Sciatic nerve (tissue), 2 donors: ENCODE data around the gene IL17A. TPM values are rescaled to one million over a fixed set of nuclear protein-coding genes. Genes with fewer than 3 reads are reported as not detected.

Source experiments
- ATAC-seq: fragments of 200-7000 bp; cut with Tn5 transposase; one replicate; pipeline ENCODE4 v1.9.1; 2020; ENCODE audit warnings: mild to moderate bottlenecking, moderate library complexity
- DNase-seq: peaks from one replicate; pipeline ENCODE4 v3.0.0-alpha.2; 2020; ENCODE audit warnings: low spot score
- intact Hi-C: fragments of 100-400 bp; cut with DNase I; formaldehyde crosslinking; loops from one replicate; pipeline ENCODE4 v1.14.2; 2022
- microRNA-seq: library from miRNA; unstranded; fragments of <30 nt; microRNA quantifications from one replicate; pipeline ENCODE4 v1.2.0, GENCODE V29; 2020
- total RNA-seq: library from RNA; stranded (reverse); fragmentation: NEBNext Ultra II Directional; extraction: Animal tissue kit (Norgen Biotek cat#: 25700); gene quantifications from one replicate; pipeline ENCODE4 v1.2.1, GENCODE V29; 2021
- donor health status: DM: no; HTN: no; CAD: no.
- donor health status: DM: no; HTN: no; CAD: no.

Gene IL17A
- total RNA-seq, 1 donor from 2014 or later, result not detected

- intact Hi-C loops, result no loop called here
- ATAC-seq, result no peak
- no peak for DNase-seq
These were observed 22.4 kb downstream of the IL17A start for GRCh38 chr6:52208612-52209011.

- ATAC-seq (no peak), DNase-seq (no peak)
- intact Hi-C loops, result no loop called here
These were observed 23.6 kb downstream of the IL17A start for GRCh38 chr6:52209770-52210169.

GRCh38 chr6:52210227-52210626 is 24.1 kb downstream of the IL17A start:
- DNase-seq (no peak), ATAC-seq (no peak)
- intact Hi-C loops, result no loop called here

GRCh38 chr6:52213127-52213526 is 27.0 kb downstream of the IL17A start:
- intact Hi-C loops, result no loop called here
- no peak for ATAC-seq
- DNase-seq, result no peak

GRCh38 chr6:52215787-52216186 is 29.6 kb downstream of the IL17A start:
- intact Hi-C loops, result no loop called here
- ATAC-seq, result no peak

GRCh38 chr6:52216932-52217575 is 30.9 kb downstream of the IL17A start:
- no peak for ATAC-seq
- intact Hi-C loops, result no loop called here

More at GRCh38 chr6:52215787-52216186, 29.6 kb downstream of the IL17A start:
- no peak for DNase-seq

GRCh38 chr6:52217761-52218160 is 31.6 kb downstream of the IL17A start:
- ATAC-seq (no peak), DNase-seq (no peak)
- intact Hi-C loops, result no loop called here

More at GRCh38 chr6:52216932-52217575, 30.9 kb downstream of the IL17A start:
- DNase-seq, result no peak

- intact Hi-C loops, result loop anchor here (5.0 kb wide), 1 partner anchor 834 kb away; no protein-coding TSS in a partner anchor
- ATAC-seq (no peak), DNase-seq (no peak)
These were observed 35.1 kb downstream of the IL17A start for GRCh38 chr6:52221302-52221701.

- ATAC-seq (no peak), DNase-seq (no peak)
- intact Hi-C loops, result no loop called here
These were observed 41.3 kb downstream of the IL17A start for GRCh38 chr6:52227495-52227894.

- ATAC-seq (no peak), DNase-seq (no peak)
- intact Hi-C loops, result no loop called here
These were observed 44.5 kb downstream of the IL17A start for GRCh38 chr6:52230685-52231084.

- intact Hi-C loops, result no loop called here
- DNase-seq (no peak), ATAC-seq (no peak)
These were observed 45.4 kb downstream of the IL17A start for GRCh38 chr6:52231406-52232127.

- intact Hi-C loops, result no loop called here
- ATAC-seq (no peak), DNase-seq (no peak)
These were observed 46.8 kb downstream of the IL17A start for GRCh38 chr6:52233005-52233404.

- ATAC-seq, result no peak
These were observed 48.0 kb downstream of the IL17A start for GRCh38 chr6:52233975-52234823.

More at GRCh38 chr6:52233975-52234823, 48.0 kb downstream of the IL17A start:
- intact Hi-C loops, result no loop called here
- DNase-seq, result no peak

Small RNA genes within 50 kb of the gene (microRNA-seq; reads per million reads assigned to microRNA genes)
- gene MIR133B (not detected), gene MIR206 (44.5 reads per million, percentile 46 among the genes with 10 or more reads in this experiment)

Other genes with a start within 250 kb of the IL17A start
- 0.04 TPM for gene PKHD1, start 98.8 kb upstream of the IL17A start, total RNA-seq
- not detected for gene IL17F, start 58.1 kb downstream of the IL17A start, total RNA-seq
- 27.4 TPM for gene MCM3, start 98.4 kb downstream of the IL17A start, total RNA-seq
- 24.3 TPM for gene PAQR8, start 175.8 kb downstream of the IL17A start, total RNA-seq
- 38.7 TPM for gene EFHC1, start 234.0 kb downstream of the IL17A start, total RNA-seq